Endothelial cell of umbilical vein (primary cell): ENCODE measurements around the gene PRXL2A. TPM values are rescaled to one million over a fixed set of nuclear protein-coding genes. Genes with fewer than 3 reads are reported as not detected.
A peak's percentile ranks its signal among the peaks of the same experiment; 100 is the strongest.

ENCODE experiments used
- BruUV-seq: library from RNA; stranded (reverse); fragments of 400-500 nt; replicated peaks from 2 replicates; lab custom pipeline; 2021; lab: Mats Ljungman, UMichigan
- CTCF ChIA-PET: fragments of 300-600, 350-600 bp; sonication (Branson Sonifier 250); formaldehyde crosslinking; loops from one replicate; lab custom pipeline; 2021; ENCODE audit warnings: antibody characterized with exemption, inconsistent platforms; lab: Charles Lee
- POLR2A ChIA-PET: fragments of 300-600, 350-600 bp; sonication (Branson Sonifier 250); formaldehyde crosslinking; loops from one replicate; lab custom pipeline; 2021; ENCODE audit warnings: antibody characterized with exemption, inconsistent platforms; lab: Charles Lee
- DNase-seq: peaks from one replicate; pipeline ENCODE4 v3.0.0-alpha.2; 2011; ENCODE audit warnings: low read depth, low spot score
- FAIRE-seq: peaks from 2 replicates; lab custom pipeline; 2011; peaks lifted over from hg19 to GRCh38; lab: Jason Lieb, UNC
- H2AFZ ChIP-seq: 2 replicates; pipeline ENCODE4 v1.6.0; 2012; ENCODE audit warnings: low read depth, low read length, control low read depth, inconsistent platforms
- H3K27ac ChIP-seq: 2 replicates; pipeline ENCODE4 v1.5.1; 2011; ENCODE audit warnings: low read depth, mild to moderate bottlenecking, control low read depth, low read length, moderate library complexity; ENCODE audit not compliant: insufficient read depth
- H3K27me3 ChIP-seq, 2 experiments: 2 replicates each; pipeline versions ENCODE4 v1.6.0 to v1.6.1; 2011; ENCODE audit warnings: low read length in 2 of 2, mixed read lengths in 1 of 2; ENCODE audit not compliant: control insufficient read depth in 2 of 2, insufficient read depth in 2 of 2
- H3K36me3 ChIP-seq, 2 experiments: 2 replicates in 1 of 2; 3 replicates in 1 of 2; pipeline ENCODE4 v1.5.1; 2011; ENCODE audit warnings: low read length in 2 of 2, mild to moderate bottlenecking in 1 of 2, moderate library complexity in 1 of 2; ENCODE audit not compliant: control insufficient read depth in 2 of 2, insufficient read depth in 2 of 2; ENCODE audit errors: extremely low read depth in 1 of 2
- H3K4me1 ChIP-seq: 3 replicates; pipeline ENCODE4 v1.5.1; 2011; ENCODE audit warnings: mild to moderate bottlenecking, low read length; ENCODE audit not compliant: control insufficient read depth, insufficient read depth; ENCODE audit errors: extremely low read depth
- H3K4me2 ChIP-seq: 2 replicates; pipeline ENCODE4 v1.6.1; 2011; ENCODE audit warnings: low read length, control low read depth, mixed read lengths; ENCODE audit not compliant: insufficient read depth
- H3K4me3 ChIP-seq, 3 experiments: fragments of 200-600 bp in 1 of 3; sonication (generic), shearing (Covaris generic) in 1 of 3; replicated peaks in 1 of 3; 2 replicates each; pipeline ENCODE4 v1.5.1; 2011 to 2016; ENCODE audit warnings: control low read depth in 3 of 3, low read length in 3 of 3, mild to moderate bottlenecking in 2 of 3, inconsistent platforms in 1 of 3, low read depth in 1 of 3, moderate library complexity in 1 of 3; ENCODE audit not compliant: insufficient read depth in 1 of 3
- H3K79me2 ChIP-seq: 2 replicates; pipeline ENCODE4 v1.6.0; 2012; ENCODE audit warnings: low read length, inconsistent platforms; ENCODE audit not compliant: control insufficient read depth, insufficient read depth
- H3K9ac ChIP-seq: replicated peaks from 2 replicates; pipeline ENCODE3; 2011; ENCODE audit warnings: low read length, control low read depth; ENCODE audit not compliant: insufficient read depth; ENCODE audit errors: extremely low read depth
- H3K9me1 ChIP-seq: replicated peaks from 3 replicates; pipeline ENCODE4 v1.6.0; 2011; ENCODE audit warnings: mild to moderate bottlenecking, low read length; ENCODE audit not compliant: control insufficient read depth, insufficient read depth; ENCODE audit errors: extremely low read depth
- H3K9me3 ChIP-seq: replicated peaks from 2 replicates; pipeline ENCODE4 v1.5.1; 2012; ENCODE audit warnings: low read length, inconsistent platforms; ENCODE audit not compliant: control insufficient read depth, insufficient read depth
- H4K20me1 ChIP-seq: replicated peaks from 2 replicates; pipeline ENCODE3; 2011; ENCODE audit warnings: mild to moderate bottlenecking, low read length; ENCODE audit not compliant: control insufficient read depth, insufficient read depth; ENCODE audit errors: extremely low read depth
- CTCF ChIP-seq, 2 donors: IDR thresholded peaks; 1 replicate in 1 of 2; 2 replicates in 1 of 2; pipeline ENCODE4 v1.5.1; 2011; ENCODE audit warnings: low read length in 2 of 2, mild to moderate bottlenecking in 2 of 2, moderate library complexity in 2 of 2, control low read depth in 1 of 2, inconsistent platforms in 1 of 2, low read depth in 1 of 2; ENCODE audit not compliant: insufficient read depth in 1 of 2; ENCODE audit errors: extremely low read depth in 1 of 2
- EZH2 ChIP-seq: IDR thresholded peaks from 2 replicates; pipeline ENCODE4 v1.6.1; 2012; ENCODE audit warnings: borderline replicate concordance, low read depth, mild to moderate bottlenecking, moderate library complexity, low read length, inconsistent platforms; ENCODE audit not compliant: severe bottlenecking
- FOS ChIP-seq: IDR thresholded peaks from 2 replicates; pipeline ENCODE4 v1.6.1; 2011; ENCODE audit warnings: mild to moderate bottlenecking, low read length, moderate library complexity, borderline replicate concordance; ENCODE audit not compliant: insufficient read depth
- GATA2 ChIP-seq: IDR thresholded peaks from 2 replicates; pipeline ENCODE4 v1.7.0; 2011; ENCODE audit warnings: low read depth, mild to moderate bottlenecking, moderate library complexity, mixed read lengths, low read length; ENCODE audit not compliant: insufficient read length, insufficient read depth
- JUN ChIP-seq: IDR thresholded peaks from 2 replicates; pipeline ENCODE4 v1.6.1; 2011; ENCODE audit warnings: borderline replicate concordance, low read depth; ENCODE audit not compliant: insufficient read length, insufficient read depth
- MAX ChIP-seq: IDR thresholded peaks from 2 replicates; pipeline ENCODE4 v1.6.1; 2011; ENCODE audit not compliant: insufficient read depth, insufficient read length
- MYC ChIP-seq: IDR thresholded peaks from one replicate; pipeline ENCODE4 v1.6.1; 2011; ENCODE audit warnings: mild to moderate bottlenecking, low read depth, low read length
- POLR2A ChIP-seq: IDR thresholded peaks from 2 replicates; pipeline ENCODE4 v1.6.1; 2012; ENCODE audit warnings: low read depth, mild to moderate bottlenecking, control low read depth, low read length
- POLR2AphosphoS5 ChIP-seq: IDR thresholded peaks from 2 replicates; pipeline ENCODE4 v1.6.1; 2012; ENCODE audit warnings: low read depth, mild to moderate bottlenecking, control low read depth, low read length, moderate library complexity; ENCODE audit not compliant: insufficient read depth
- dilution Hi-C: fragments of 300-500 bp; cut with MboI; formaldehyde crosslinking; loops from one replicate; pipeline ENCODE4 v1.15.0; 2019; ENCODE audit warnings: low sequenced_read_pairs; ENCODE audit not compliant: extremely low pct_ligation_motif_present
- intact Hi-C: fragments of 100-400 bp; cut with micrococcal nuclease; formaldehyde crosslinking; loops from one replicate; pipeline ENCODE4 v1.10.0; 2022
- polyA plus RNA-seq, 4 experiments: library from polyadenylated mRNA; depleted of rRNA in 3 of 4; stranded (reverse) in 3 of 4; unstranded in 1 of 4; fragments of >200 nt; gene quantifications; 2 replicates each; pipeline versions ENCODE4 v1.2.1 to v1.2.3, GENCODE V29; 2011 to 2012; ENCODE audit warnings: missing spikeins in 1 of 4
- total RNA-seq: library from RNA; stranded (reverse); gene quantifications from 2 replicates; pipeline ENCODE4 v1.2.3, GENCODE V29; 2021

Gene PRXL2A
- total and polyA plus RNA-seq, 2 donors (not counting 3 experiments of a cell fraction or from before 2014, with no cell fraction given) = 113 to 321 TPM

GRCh38 chr10:80484676-80485075 is 76.3 kb downstream of the PRXL2A start:
- intact Hi-C loops (loop anchor here (1.0 kb wide), 1 partner anchor 13 kb away; no protein-coding TSS in a partner anchor), dilution Hi-C loops (no loop called here)
- no peaks in the 10 kb centered on the region for H3K9me1 ChIP-seq
- FAIRE-seq (peak; percentile 59), DNase-seq (no peak)
- no peaks in the 10 kb centered on the region for H3K27me3 ChIP-seq
- POLR2A ChIA-PET = no interaction called here
- no peak overlapping the region for H3K9ac ChIP-seq
- H3K27ac ChIP-seq = no peak overlapping the region
- H3K9me3 ChIP-seq = no peaks in the 10 kb centered on the region
- peaks cover 32% of the 10 kb centered on the region for H3K4me1 ChIP-seq
- H3K36me3 ChIP-seq = peaks cover 8 to 15% of the 10 kb centered on the region in 2 experiments
- CTCF ChIA-PET = interaction anchor here (0.8 to 2.2 kb wide), 5 partner anchors 10 to 21 kb away, joined by 3 to 13 read pairs (median 4); no protein-coding TSS in a partner anchor
- no TSS peak for BruUV-seq
- peaks cover 19% of the 10 kb centered on the region for H4K20me1 ChIP-seq
- H3K4me3 ChIP-seq = no peak overlapping the region
- H3K4me2 ChIP-seq = no peak overlapping the region
- H3K79me2 ChIP-seq = peaks cover 98% of the 10 kb centered on the region
- TF ChIP-seq JUN = no peak
- no peak for TF ChIP-seq GATA2
- TF ChIP-seq POLR2A = no peak
- no peak for TF ChIP-seq MAX
- no peak for TF ChIP-seq EZH2
- TF ChIP-seq CTCF (IDR thresholded peaks at IDR 0.05; ENCODE audit: extremely low read depth in 1 of 2, insufficient read depth in 1 of 2, low read depth in 1 of 2, low read length in 2 of 2) = no peak
- no peak for TF ChIP-seq POLR2AphosphoS5
- no peak for TF ChIP-seq MYC
- no peak for TF ChIP-seq FOS
- H2AFZ ChIP-seq = no peak overlapping the region
